GM19043 (cell line): Measurements from ENCODE around the gene GGCX.
A peak's percentile ranks its signal among the peaks of the same experiment; 100 is the strongest.
"Not testable (repeated sequence)": the region's sequence is repeated elsewhere in the genome, so short reads cannot be mapped to it uniquely, and the experiment has no call there.

Experiments used
- ATAC-seq: cut with Tn5 transposase; IDR thresholded peaks from one replicate; pipeline ENCODE4 v1.9.1; 2021; ENCODE audit warnings: low read depth; ENCODE audit not compliant: unreplicated experiment

GGCX gene

GRCh38 chr2:85577386-85578242, 16.3 kb upstream of the GGCX start, which contains the start of gene VAMP8:
VAMP8 (plus strand) TSS chr2:85577586; CDS start chr2:85577647, 61 bp downstream.
- peak; percentile 51 for ATAC-seq

GRCh38 chr2:85577063-85577385, 15.7 kb upstream of the GGCX start:
- no peak for ATAC-seq

GRCh38 chr2:85575739-85576138, 14.4 kb upstream of the GGCX start:
- ATAC-seq = no peak

GRCh38 chr2:85566265-85566664, 5.0 kb upstream of the GGCX start:
- no peak for ATAC-seq

GRCh38 chr2:85564144-85564563, 2.9 kb upstream of the GGCX start:
- no peak for ATAC-seq

GRCh38 chr2:85560812-85561279, 447 bp downstream of the GGCX start:
- ATAC-seq = peak; percentile 5

- ATAC-seq = not testable (repeated sequence)
Measured at GRCh38 chr2:85560403-85560726, 928 bp downstream of the GGCX start.

- ATAC-seq = no peak
Measured at GRCh38 chr2:85558160-85558559, 3.1 kb downstream of the GGCX start.

- ATAC-seq = no peak
Measured at GRCh38 chr2:85557130-85557529, 4.2 kb downstream of the GGCX start.

GRCh38 chr2:85554980-85555612, 6.2 kb downstream of the GGCX start:
- no peak for ATAC-seq

GRCh38 chr2:85553184-85553583, 8.1 kb downstream of the GGCX start:
- ATAC-seq = no peak

GRCh38 chr2:85551698-85552678, 9.3 kb downstream of the GGCX start:
- peak; percentile 83 for ATAC-seq

- ATAC-seq = no peak
Measured at GRCh38 chr2:85550486-85550885, 10.8 kb downstream of the GGCX start.

- no peak for ATAC-seq
Measured at GRCh38 chr2:85549826-85550225, 11.5 kb downstream of the GGCX start.

GRCh38 chr2:85549095-85549494, 12.2 kb downstream of the GGCX start:
- no peak for ATAC-seq

GRCh38 chr2:85548608-85548900, 12.7 kb downstream of the GGCX start:
- ATAC-seq = no peak

GRCh38 chr2:85547859-85548607, 13.3 kb downstream of the GGCX start:
- no peak for ATAC-seq

GRCh38 chr2:85547089-85547858, 14.0 kb downstream of the GGCX start:
- ATAC-seq = no peak

GRCh38 chr2:85545780-85546240, 15.5 kb downstream of the GGCX start:
- ATAC-seq = no peak
